HG02885 (cell line): ENCODE results near the gene FOXL3.
"Not testable (repeated sequence)": the region's sequence is repeated elsewhere in the genome, so short reads cannot be mapped to it uniquely, and the experiment has no call there.

Source experiments
- ATAC-seq: cut with Tn5 transposase; IDR thresholded peaks from one replicate; pipeline ENCODE4 v1.9.1; 2021; ENCODE audit warnings: mild to moderate bottlenecking; ENCODE audit not compliant: unreplicated experiment, poor library complexity

Gene FOXL3

GRCh38 chr7:254337-255037, 35.5 kb upstream of the FOXL3 start:
- no peak for ATAC-seq

- ATAC-seq: no peak
Observed at GRCh38 chr7:255038-255435, 34.9 kb upstream of the FOXL3 start.

- ATAC-seq: no peak
Observed at GRCh38 chr7:255721-256361, 34.1 kb upstream of the FOXL3 start.

- ATAC-seq: no peak
Observed at GRCh38 chr7:256461-256940, 33.5 kb upstream of the FOXL3 start.

GRCh38 chr7:256981-257646, 32.9 kb upstream of the FOXL3 start:
- no peak for ATAC-seq

- no peak for ATAC-seq
Observed at GRCh38 chr7:257647-257992, 32.4 kb upstream of the FOXL3 start.

GRCh38 chr7:258476-259190, 31.3 kb upstream of the FOXL3 start:
- ATAC-seq: no peak

GRCh38 chr7:259191-259505, 30.8 kb upstream of the FOXL3 start:
- no peak for ATAC-seq

- no peak for ATAC-seq
Observed at GRCh38 chr7:259751-260405, 30.1 kb upstream of the FOXL3 start.

- ATAC-seq: no peak
Observed at GRCh38 chr7:260441-261281, 29.3 kb upstream of the FOXL3 start.

GRCh38 chr7:261341-262250, 28.4 kb upstream of the FOXL3 start:
- ATAC-seq: no peak

GRCh38 chr7:262251-262572, 27.8 kb upstream of the FOXL3 start:
- no peak for ATAC-seq

- not testable (repeated sequence) for ATAC-seq
Observed at GRCh38 chr7:262631-263311, 27.2 kb upstream of the FOXL3 start.

GRCh38 chr7:263483-264351, 26.3 kb upstream of the FOXL3 start:
- ATAC-seq: peak; percentile 59

- ATAC-seq: no peak
Observed at GRCh38 chr7:264541-265191, 25.3 kb upstream of the FOXL3 start.

GRCh38 chr7:265192-265997, 24.6 kb upstream of the FOXL3 start:
- ATAC-seq: no peak
